DOHH2 (cell line): ENCODE measurements around the gene PEPD.

Experiments used
- H3F3A ChIP-seq: fragments of 200-600 bp; sonication (generic), shearing (Covaris generic); 2 replicates; pipeline ENCODE4 v1.6.0; 2016; ENCODE audit warnings: antibody characterized with exemption, mild to moderate bottlenecking; ENCODE audit not compliant: control insufficient read depth, insufficient read depth
- H3K27ac ChIP-seq: fragments of 200-600 bp; sonication (generic); 2 replicates; pipeline ENCODE4 v1.5.1; 2014; ENCODE audit warnings: low read depth, mild to moderate bottlenecking, low read length, moderate library complexity
- H3K27me3 ChIP-seq: fragments of 200-600 bp; sonication (generic); 2 replicates; pipeline ENCODE4 v1.6.1; 2014; ENCODE audit warnings: mild to moderate bottlenecking, low read length, mixed read lengths; ENCODE audit not compliant: control insufficient read depth
- H3K36me3 ChIP-seq: fragments of 200-600 bp; sonication (generic); 2 replicates; pipeline ENCODE4 v1.6.1; 2014; ENCODE audit warnings: mild to moderate bottlenecking, low read length, moderate library complexity, mixed read lengths; ENCODE audit not compliant: control insufficient read depth
- H3K4me1 ChIP-seq: fragments of 200-600 bp; sonication (generic); 2 replicates; pipeline ENCODE4 v1.6.1; 2014; ENCODE audit warnings: mild to moderate bottlenecking, low read length, mixed read lengths; ENCODE audit not compliant: control insufficient read depth
- H3K4me2 ChIP-seq: fragments of 200-600 bp; sonication (generic); 2 replicates; pipeline ENCODE4 v1.6.0; 2014; ENCODE audit warnings: mild to moderate bottlenecking, low read length, moderate library complexity
- H3K4me3 ChIP-seq: fragments of 200-600 bp; sonication (generic); 2 replicates; pipeline ENCODE4 v1.5.1; 2014; ENCODE audit warnings: mild to moderate bottlenecking, low read length, mixed read lengths
- H3K79me2 ChIP-seq: fragments of 200-600 bp; sonication (generic); 2 replicates; pipeline ENCODE4 v1.6.1; 2014; ENCODE audit warnings: mild to moderate bottlenecking, low read length, mixed read lengths; ENCODE audit not compliant: control insufficient read depth
- H3K9me2 ChIP-seq: fragments of 200-600 bp; sonication (generic); replicated peaks from 2 replicates; pipeline ENCODE4 v1.6.1; 2014; ENCODE audit warnings: mild to moderate bottlenecking, low read length, mixed read lengths; ENCODE audit not compliant: control insufficient read depth
- H3K9me3 ChIP-seq: fragments of 200-600 bp; sonication (generic); 2 replicates; pipeline ENCODE4 v1.6.1; 2014; ENCODE audit warnings: antibody characterized with exemption, low read length, mixed read lengths; ENCODE audit not compliant: control insufficient read depth, insufficient read depth
- H4K20me1 ChIP-seq: fragments of 200-600 bp; sonication (generic); 2 replicates; pipeline ENCODE4 v1.6.0; 2014; ENCODE audit warnings: low read depth, mild to moderate bottlenecking, antibody characterized with exemption, low read length, moderate library complexity; ENCODE audit not compliant: control insufficient read depth, insufficient read depth
- CTCF ChIP-seq: fragments of 200-600 bp; sonication (generic); IDR thresholded peaks from one replicate; pipeline ENCODE4 v1.5.1; 2014; ENCODE audit warnings: antibody characterized with exemption, mild to moderate bottlenecking, low read depth, low read length; ENCODE audit not compliant: poor library complexity, severe bottlenecking
- EZH2phosphoT487 ChIP-seq: fragments of 200-600 bp; sonication (generic); IDR thresholded peaks from 2 replicates; pipeline ENCODE4 v1.6.1; 2017; ENCODE audit warnings: borderline replicate concordance, mild to moderate bottlenecking, antibody characterized with exemption, low read length, moderate library complexity, mixed read lengths

The PEPD gene

GRCh38 chr19:33465371-33465770 lies 56.2 kb downstream of the PEPD start:
- Histone ChIP-seq H3K9me2 (no peaks in the 10 kb centered on the region), H3K79me2 (no peaks in the 10 kb centered on the region), H3F3A (no peaks in the 10 kb centered on the region), H3K27me3 (no peaks in the 10 kb centered on the region), H3K4me1 (no peaks in the 10 kb centered on the region), H3K4me3 (no peak overlapping the region), H3K9me3 (no peaks in the 10 kb centered on the region), H3K27ac (no peak overlapping the region), H4K20me1 (no peaks in the 10 kb centered on the region), H3K36me3 (no peaks in the 10 kb centered on the region), H3K4me2 (no peak overlapping the region)
- TF ChIP-seq CTCF (no peak), EZH2phosphoT487 (no peak)

- H3F3A ChIP-seq: no peaks in the 10 kb centered on the region
- no peak for TF ChIP-seq EZH2phosphoT487
- no peak for TF ChIP-seq CTCF
- no peaks in the 10 kb centered on the region for H3K36me3 ChIP-seq
- no peak overlapping the region for H3K4me3 ChIP-seq
- H4K20me1 ChIP-seq: no peaks in the 10 kb centered on the region
- H3K9me2 ChIP-seq: no peaks in the 10 kb centered on the region
- H3K4me1 ChIP-seq: no peaks in the 10 kb centered on the region
- H3K79me2 ChIP-seq: no peaks in the 10 kb centered on the region
- H3K27me3 ChIP-seq: no peaks in the 10 kb centered on the region
- no peak overlapping the region for H3K27ac ChIP-seq
- no peak overlapping the region for H3K4me2 ChIP-seq
- H3K9me3 ChIP-seq: no peaks in the 10 kb centered on the region
Observed at GRCh38 chr19:33464733-33465115, 56.9 kb downstream of the PEPD start.

GRCh38 chr19:33464010-33464732 lies 57.4 kb downstream of the PEPD start:
- Histone ChIP-seq H3K4me3 (no peak overlapping the region), H3K27ac (no peak overlapping the region), H3K79me2 (no peaks in the 10 kb centered on the region), H3F3A (no peaks in the 10 kb centered on the region), H3K9me2 (no peaks in the 10 kb centered on the region), H3K4me1 (no peaks in the 10 kb centered on the region), H4K20me1 (no peaks in the 10 kb centered on the region), H3K4me2 (no peak overlapping the region), H3K36me3 (no peaks in the 10 kb centered on the region), H3K9me3 (no peaks in the 10 kb centered on the region), H3K27me3 (no peaks in the 10 kb centered on the region)
- TF ChIP-seq CTCF (no peak), EZH2phosphoT487 (no peak)
